Upper lobe of left lung (tissue), 6 donors: ENCODE measurements around the gene KLHL29. TPM values are rescaled to one million over a fixed set of nuclear protein-coding genes. Genes with fewer than 3 reads are reported as not detected.
A peak's percentile ranks its signal among the peaks of the same experiment; 100 is the strongest.
"Not testable (repeated sequence)": the region's sequence is repeated elsewhere in the genome, so short reads cannot be mapped to it uniquely, and the experiment has no call there.

ENCODE experiments used
- ATAC-seq, 2 donors: fragments of 200-7000 bp; cut with Tn5 transposase; one replicate each; pipeline ENCODE4 v1.9.1; 2022; ENCODE audit warnings: mild to moderate bottlenecking in 2 of 2, moderate library complexity in 2 of 2; ENCODE audit not compliant: low FRiP score in 2 of 2
- DNase-seq, 2 donors: peaks; one replicate each; pipeline ENCODE4 v3.0.0-alpha.2; 2019 to 2020
- H3K27ac ChIP-seq, 4 donors: fragments of 200-600 bp; sonication (generic); one replicate each; pipeline ENCODE4 v1.5.1; 2016 to 2019
- H3K27me3 ChIP-seq, 4 donors: fragments of 200-600 bp; sonication (generic); one replicate each; pipeline ENCODE4 v1.5.1; 2017 to 2019
- H3K36me3 ChIP-seq, 4 donors: fragments of 200-600 bp; sonication (generic); one replicate each; pipeline ENCODE4 v1.5.1; 2016 to 2019
- H3K4me1 ChIP-seq, 4 donors: fragments of 200-600 bp; sonication (generic); one replicate each; pipeline ENCODE4 v1.5.1; 2018 to 2019
- H3K4me3 ChIP-seq, 4 donors: fragments of 200-600 bp; sonication (generic); one replicate each; pipeline ENCODE4 v1.5.1; 2017 to 2019; ENCODE audit warnings: mild to moderate bottlenecking in 2 of 4, moderate library complexity in 1 of 4
- H3K9me3 ChIP-seq, 4 donors: fragments of 200-600 bp; sonication (generic); one replicate each; pipeline ENCODE4 v1.5.1; 2018 to 2019
- EP300 ChIP-seq, 4 donors: sonication (generic); formaldehyde crosslinking; IDR thresholded peaks; one replicate each; pipeline ENCODE4 v1.5.1; 2017; ENCODE audit warnings: antibody characterized with exemption in 4 of 4, control low read depth in 2 of 4
- POLR2A ChIP-seq, 4 donors: fragments of 450-650 bp; IDR thresholded peaks; one replicate each; pipeline ENCODE4 v1.5.1; 2016 to 2017; ENCODE audit warnings: antibody characterized with exemption in 4 of 4, mild to moderate bottlenecking in 2 of 4
- POLR2AphosphoS5 ChIP-seq, 2 donors: sonication (generic); formaldehyde crosslinking; IDR thresholded peaks; one replicate each; pipeline ENCODE4 v1.5.1; 2017; ENCODE audit warnings: antibody characterized with exemption in 2 of 2
- WGBS, 2 donors: methylation state at CpG; one replicate each; pipeline ENCODE4 v1.1.5; 2017 to 2018; 5-methylcytosine and 5-hydroxymethylcytosine counted together
- total RNA-seq, 6 donors: library from RNA; depleted of rRNA in 4 of 6; stranded (reverse); fragments of >200 nt in 4 of 6; gene quantifications; one replicate each; pipeline versions ENCODE4 v1.1.0 to v1.2.1, GENCODE V29; 2016 to 2021
- TF ChIP-seq, protein P1 (sequence below), 6 experiments: fragments of 450-650 bp in 4 of 6; fragments of 200-600 bp in 2 of 6; sonication (generic) in 2 of 6; IDR thresholded peaks; one replicate each; pipeline ENCODE4 v1.5.1; 2016 to 2019; ENCODE audit warnings: antibody characterized with exemption in 6 of 6
- donor health status: DM: no; HTN: no; CAD: no; lungs with moderate emphysema.
- donor health status: DM: no; HTN: yes; CAD: no; lungs with severe emphysema.

KLHL29 gene
- total RNA-seq, 6 donors from 2014 or later: 8.6 to 34.4 (median 18.2) TPM

GRCh38 chr2:23347471-23348092 is 37.4 kb upstream of the KLHL29 start:
- Histone ChIP-seq H3K4me1 (peaks cover 0 to 11% (median 7%) of the 10 kb centered on the region in 4 donors), H3K9me3 (no peaks in the 10 kb centered on the region), H3K27ac (no peak overlapping the region), H3K4me3 (no peak overlapping the region), H3K36me3 (no peaks in the 10 kb centered on the region), H3K27me3 (no peaks in the 10 kb centered on the region)
- TF ChIP-seq EP300 (IDR thresholded peaks at IDR 0.05) (no peak), POLR2A (IDR thresholded peaks at IDR 0.05) (no peak), POLR2AphosphoS5 (IDR thresholded peaks at IDR 0.05) (no peak)
- TF ChIP-seq, protein P1, sequence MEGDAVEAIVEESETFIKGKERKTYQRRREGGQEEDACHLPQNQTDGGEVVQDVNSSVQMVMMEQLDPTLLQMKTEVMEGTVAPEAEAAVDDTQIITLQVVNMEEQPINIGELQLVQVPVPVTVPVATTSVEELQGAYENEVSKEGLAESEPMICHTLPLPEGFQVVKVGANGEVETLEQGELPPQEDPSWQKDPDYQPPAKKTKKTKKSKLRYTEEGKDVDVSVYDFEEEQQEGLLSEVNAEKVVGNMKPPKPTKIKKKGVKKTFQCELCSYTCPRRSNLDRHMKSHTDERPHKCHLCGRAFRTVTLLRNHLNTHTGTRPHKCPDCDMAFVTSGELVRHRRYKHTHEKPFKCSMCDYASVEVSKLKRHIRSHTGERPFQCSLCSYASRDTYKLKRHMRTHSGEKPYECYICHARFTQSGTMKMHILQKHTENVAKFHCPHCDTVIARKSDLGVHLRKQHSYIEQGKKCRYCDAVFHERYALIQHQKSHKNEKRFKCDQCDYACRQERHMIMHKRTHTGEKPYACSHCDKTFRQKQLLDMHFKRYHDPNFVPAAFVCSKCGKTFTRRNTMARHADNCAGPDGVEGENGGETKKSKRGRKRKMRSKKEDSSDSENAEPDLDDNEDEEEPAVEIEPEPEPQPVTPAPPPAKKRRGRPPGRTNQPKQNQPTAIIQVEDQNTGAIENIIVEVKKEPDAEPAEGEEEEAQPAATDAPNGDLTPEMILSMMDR (IDR thresholded peaks at IDR 0.05): no peak
- ATAC-seq: no peak
- no peak for DNase-seq
- WGBS, 2 donors: 86 to 88% methylated on average over 18 of the region's 18 CpGs

GRCh38 chr2:23348093-23348481 is 36.9 kb upstream of the KLHL29 start:
- not testable (repeated sequence) for H3K4me3 ChIP-seq, H3K9me3 ChIP-seq, H3K36me3 ChIP-seq, H3K27me3 ChIP-seq, H3K27ac ChIP-seq, ATAC-seq
- peaks cover 0 to 11% (median 7%) of the 10 kb centered on the region in 4 donors for H3K4me1 ChIP-seq
- peak in 1 of 2 donors; percentile 37 for DNase-seq
- 82 to 100% methylated on average over 4 to 5 of the region's 10 CpGs for WGBS, 2 donors

GRCh38 chr2:23349508-23349907 is 35.5 kb upstream of the KLHL29 start:
- H3K36me3 ChIP-seq: no peaks in the 10 kb centered on the region
- H3K27me3 ChIP-seq: no peaks in the 10 kb centered on the region
- no peak for TF ChIP-seq POLR2AphosphoS5 (IDR thresholded peaks at IDR 0.05)
- no peak for TF ChIP-seq EP300 (IDR thresholded peaks at IDR 0.05)
- TF ChIP-seq, protein P1 (IDR thresholded peaks at IDR 0.05): no peak
- no peak for TF ChIP-seq POLR2A (IDR thresholded peaks at IDR 0.05)
- 96% methylated on average over 7 of the region's 7 CpGs for WGBS, 2 donors
- H3K9me3 ChIP-seq: no peaks in the 10 kb centered on the region
- no peak overlapping the region for H3K4me3 ChIP-seq
- H3K27ac ChIP-seq: no peak overlapping the region
- H3K4me1 ChIP-seq: peaks cover 0 to 11% (median 7%) of the 10 kb centered on the region in 4 donors
- DNase-seq: no peak
- ATAC-seq: no peak

GRCh38 chr2:23350041-23350791 is 34.8 kb upstream of the KLHL29 start:
- ATAC-seq: peak; percentile 19 to 51
- Histone ChIP-seq H3K4me3 (no peak overlapping the region), H3K9me3 (no peaks in the 10 kb centered on the region), H3K27ac (no peak overlapping the region), H3K4me1 (peaks cover 0 to 11% (median 7%) of the 10 kb centered on the region in 4 donors), H3K36me3 (no peaks in the 10 kb centered on the region), H3K27me3 (no peaks in the 10 kb centered on the region)
- no peak for TF ChIP-seq EP300 (IDR thresholded peaks at IDR 0.05)
- TF ChIP-seq POLR2A (IDR thresholded peaks at IDR 0.05): no peak
- 80 to 90% methylated on average over 8 to 16 of the region's 16 CpGs for WGBS, 2 donors
- peak in 1 of 2 donors; percentile 59 for DNase-seq

DNA sequence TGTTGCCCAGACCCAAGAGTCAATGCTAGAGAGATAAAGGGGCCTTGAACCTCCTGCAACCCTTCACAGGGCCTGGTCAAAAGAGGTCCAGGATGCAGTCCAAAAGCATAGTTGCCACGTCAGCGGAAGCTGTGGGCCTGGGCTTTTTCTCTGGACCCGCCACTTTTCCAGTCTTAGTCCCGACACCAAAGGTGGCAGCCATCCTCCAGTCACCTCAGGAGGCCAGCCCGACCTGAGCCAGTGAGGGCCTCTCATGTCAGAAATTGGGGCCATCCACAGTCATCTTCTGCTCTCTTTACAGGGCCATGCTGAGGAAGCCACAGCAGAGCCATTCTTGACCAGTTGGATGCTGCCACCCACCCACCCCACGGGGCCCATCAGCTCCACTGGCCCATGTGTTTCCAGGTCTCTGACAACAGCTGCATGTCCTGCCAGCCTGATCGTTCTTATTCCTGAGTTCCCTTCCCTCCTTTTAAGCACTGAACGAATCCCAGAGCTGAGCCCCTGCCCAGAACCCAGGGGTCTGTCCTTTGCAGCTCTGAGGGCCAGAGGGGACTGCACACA is 34.1 kb upstream of the KLHL29 start:
- no peaks in the 10 kb centered on the region for H3K36me3 ChIP-seq
- DNase-seq: no peak
- peaks cover 0 to 11% (median 7%) of the 10 kb centered on the region in 4 donors for H3K4me1 ChIP-seq
- no peak for TF ChIP-seq POLR2A (IDR thresholded peaks at IDR 0.05)
- TF ChIP-seq POLR2AphosphoS5 (IDR thresholded peaks at IDR 0.05): no peak
- TF ChIP-seq, protein P1 (IDR thresholded peaks at IDR 0.05): no peak
- no peak for TF ChIP-seq EP300 (IDR thresholded peaks at IDR 0.05)
- ATAC-seq: peak in 1 of 2 donors; percentile 1
- no peaks in the 10 kb centered on the region for H3K27me3 ChIP-seq
- no peaks in the 10 kb centered on the region for H3K9me3 ChIP-seq
- H3K27ac ChIP-seq: no peak overlapping the region
- WGBS, 2 donors: 85 to 87% methylated on average over 7 to 8 of the region's 8 CpGs
- no peak overlapping the region for H3K4me3 ChIP-seq
